ENCODE measurements around the gene RXRA. TPM values are rescaled to one million over a fixed set of nuclear protein-coding genes. Genes with fewer than 3 reads are reported as not detected.

RXRA gene
- total RNA-seq, 2 donors from 2014 or later, result 34.5 to 50.8 TPM

DNA sequence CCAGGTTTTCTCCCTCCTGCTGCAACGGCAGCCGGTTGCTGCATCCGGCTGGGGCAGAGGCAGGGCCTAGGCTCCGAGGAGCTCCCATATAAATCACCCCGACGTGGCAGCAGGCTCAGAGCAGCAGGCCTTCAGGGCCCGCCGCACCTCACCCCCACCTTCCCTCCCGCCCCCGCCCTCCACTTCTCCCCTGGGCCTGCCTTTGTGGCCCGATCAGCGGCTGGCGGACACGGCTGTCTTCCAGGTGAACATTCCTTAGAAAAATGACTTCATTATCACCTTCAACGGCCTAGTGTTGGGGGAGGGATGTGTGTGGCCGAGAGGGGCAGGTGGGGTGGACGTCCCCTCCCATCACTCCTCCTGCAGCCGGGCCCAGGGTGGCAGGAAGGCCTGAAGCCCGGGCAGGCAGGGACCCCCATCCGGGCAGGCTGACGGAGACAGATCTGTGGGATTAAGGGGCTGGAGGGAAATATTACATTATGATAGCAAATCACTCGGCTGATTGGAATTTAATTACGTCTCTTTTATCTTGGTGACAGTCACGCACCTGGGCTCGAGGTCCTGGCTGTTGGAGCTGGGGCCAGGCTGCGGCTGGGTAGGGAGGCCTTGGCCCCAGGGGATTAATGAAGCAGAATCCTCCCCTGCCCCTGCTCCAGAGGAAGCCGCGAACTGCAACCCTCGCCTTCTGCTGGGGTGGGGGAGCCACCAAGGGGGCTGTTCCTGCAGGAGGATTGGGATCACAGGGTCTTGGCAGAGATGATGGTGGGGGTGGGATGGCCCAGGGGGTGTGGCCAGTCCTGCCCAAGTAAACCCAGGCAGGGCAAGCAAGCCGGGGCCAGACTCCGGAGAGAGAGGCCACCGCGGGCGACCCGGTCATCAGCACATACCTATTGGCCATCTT, 38.4 kb upstream of the RXRA start:
- Histone ChIP-seq H3K36me3 (no peaks in the 10 kb centered on the region), H3K27me3 (no peaks in the 10 kb centered on the region), H3K27ac (no peak overlapping the region), H3K4me3 (no peak overlapping the region), H3K4me1 (peaks cover 0 to 18% of the 10 kb centered on the region in 2 donors), H3K9me3 (no peaks in the 10 kb centered on the region)
- DNase-seq (ENCODE audit: low spot score), result no peak
- TF ChIP-seq, protein P1, sequence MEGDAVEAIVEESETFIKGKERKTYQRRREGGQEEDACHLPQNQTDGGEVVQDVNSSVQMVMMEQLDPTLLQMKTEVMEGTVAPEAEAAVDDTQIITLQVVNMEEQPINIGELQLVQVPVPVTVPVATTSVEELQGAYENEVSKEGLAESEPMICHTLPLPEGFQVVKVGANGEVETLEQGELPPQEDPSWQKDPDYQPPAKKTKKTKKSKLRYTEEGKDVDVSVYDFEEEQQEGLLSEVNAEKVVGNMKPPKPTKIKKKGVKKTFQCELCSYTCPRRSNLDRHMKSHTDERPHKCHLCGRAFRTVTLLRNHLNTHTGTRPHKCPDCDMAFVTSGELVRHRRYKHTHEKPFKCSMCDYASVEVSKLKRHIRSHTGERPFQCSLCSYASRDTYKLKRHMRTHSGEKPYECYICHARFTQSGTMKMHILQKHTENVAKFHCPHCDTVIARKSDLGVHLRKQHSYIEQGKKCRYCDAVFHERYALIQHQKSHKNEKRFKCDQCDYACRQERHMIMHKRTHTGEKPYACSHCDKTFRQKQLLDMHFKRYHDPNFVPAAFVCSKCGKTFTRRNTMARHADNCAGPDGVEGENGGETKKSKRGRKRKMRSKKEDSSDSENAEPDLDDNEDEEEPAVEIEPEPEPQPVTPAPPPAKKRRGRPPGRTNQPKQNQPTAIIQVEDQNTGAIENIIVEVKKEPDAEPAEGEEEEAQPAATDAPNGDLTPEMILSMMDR (IDR thresholded peaks at IDR 0.05), result no peak

DNA sequence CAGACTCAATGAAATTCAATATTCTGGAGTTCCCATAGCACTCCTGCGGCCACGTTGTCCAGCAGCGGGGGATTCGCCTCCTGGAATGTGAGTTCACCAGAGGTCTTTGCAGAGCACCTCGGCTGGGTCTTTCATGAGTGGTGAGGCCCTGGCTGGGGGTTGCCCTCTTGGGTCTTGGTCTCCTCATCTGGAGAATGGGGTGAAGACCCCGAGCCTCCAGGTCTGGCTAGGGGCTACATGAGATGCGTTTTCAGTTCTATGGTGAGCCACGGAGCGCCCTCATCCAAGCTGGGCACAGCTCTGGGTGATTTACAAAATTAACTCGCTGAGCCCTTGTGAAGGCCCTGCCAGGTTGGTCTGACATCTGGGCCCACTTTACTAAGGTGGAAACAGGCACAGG, 37.5 kb upstream of the RXRA start:
- no peaks in the 10 kb centered on the region for H3K36me3 ChIP-seq
- no peaks in the 10 kb centered on the region for H3K27me3 ChIP-seq
- no peak overlapping the region for H3K4me3 ChIP-seq
- no peak overlapping the region for H3K27ac ChIP-seq
- TF ChIP-seq, protein P1 (IDR thresholded peaks at IDR 0.05), result no peak
- DNase-seq (ENCODE audit: low spot score), result no peak
- peaks cover 0 to 15% of the 10 kb centered on the region in 2 donors for H3K4me1 ChIP-seq
- no peaks in the 10 kb centered on the region for H3K9me3 ChIP-seq

DNA sequence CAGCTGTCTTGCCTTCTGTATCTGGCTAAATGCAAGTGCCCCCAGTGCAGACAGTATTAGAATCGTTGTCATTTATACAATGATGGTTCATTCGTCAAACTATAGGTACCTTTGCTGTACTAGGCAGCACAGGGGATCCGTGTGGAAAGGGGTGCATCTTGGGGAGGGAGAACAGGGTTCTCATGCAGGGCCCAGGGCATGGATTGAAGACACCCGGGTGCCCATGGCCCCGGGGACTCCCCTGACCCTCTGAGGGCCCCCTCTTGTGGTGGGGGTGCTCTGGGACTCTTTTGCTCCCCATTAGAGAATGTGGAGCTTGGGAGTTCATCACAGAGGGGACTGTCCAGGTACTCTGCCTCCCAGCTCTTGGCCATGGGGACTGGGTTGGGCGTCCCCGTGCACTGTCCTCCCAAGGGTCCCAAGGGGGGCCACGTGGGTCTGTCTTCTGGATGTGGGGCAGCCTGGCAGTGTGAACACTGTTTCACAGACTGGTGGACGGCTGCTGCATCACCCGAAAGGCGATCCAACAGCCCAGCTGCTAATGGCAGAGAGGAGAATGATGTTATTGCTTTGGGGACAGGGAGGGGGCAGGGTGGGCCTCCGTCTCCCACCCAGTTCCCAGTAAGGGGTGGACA, 36.9 kb upstream of the RXRA start:
- TF ChIP-seq, protein P1 (IDR thresholded peaks at IDR 0.05), result no peak
- H3K36me3 ChIP-seq, result no peaks in the 10 kb centered on the region
- H3K27ac ChIP-seq, result no peak overlapping the region
- no peaks in the 10 kb centered on the region for H3K9me3 ChIP-seq
- H3K27me3 ChIP-seq, result no peaks in the 10 kb centered on the region
- no peak for DNase-seq (ENCODE audit: low spot score)
- peaks cover 0 to 17% of the 10 kb centered on the region in 2 donors for H3K4me1 ChIP-seq
- H3K4me3 ChIP-seq, result no peak overlapping the region

- DNase-seq (ENCODE audit: low spot score), result no peak
- H3K4me3 ChIP-seq, result no peak overlapping the region
- H3K36me3 ChIP-seq, result no peaks in the 10 kb centered on the region
- H3K27me3 ChIP-seq, result no peaks in the 10 kb centered on the region
- TF ChIP-seq, protein P1 (IDR thresholded peaks at IDR 0.05), result no peak
- H3K9me3 ChIP-seq, result no peaks in the 10 kb centered on the region
- H3K27ac ChIP-seq, result no peak overlapping the region
- H3K4me1 ChIP-seq, result peaks cover 0 to 13% of the 10 kb centered on the region in 2 donors
Measured at GRCh38 chr9:134290603-134291451, 35.4 kb upstream of the RXRA start.

- Histone ChIP-seq H3K36me3 (no peaks in the 10 kb centered on the region), H3K9me3 (no peaks in the 10 kb centered on the region), H3K27me3 (no peaks in the 10 kb centered on the region), H3K4me3 (no peak overlapping the region), H3K4me1 (peaks cover 0 to 13% of the 10 kb centered on the region in 2 donors), H3K27ac (no peak overlapping the region)
- TF ChIP-seq, protein P1 (IDR thresholded peaks at IDR 0.05), result no peak
- DNase-seq (ENCODE audit: low spot score), result no peak
Measured at GRCh38 chr9:134291452-134291881, 34.8 kb upstream of the RXRA start.

Measured in right atrium auricular region (tissue), 2 donors.